Stomach (tissue), 9 donors: ENCODE results near the gene TRAPPC3L. TPM values are rescaled to one million over a fixed set of nuclear protein-coding genes. Genes with fewer than 3 reads are reported as not detected.

Experiments
- DNase-seq, 2 donors: peaks; one replicate each; pipeline versions ENCODE4 v3.0.0 to v3.0.0-alpha.2; 2013 to 2019
- H3K27ac ChIP-seq, 5 donors: fragments of 200-600 bp in 4 of 5; sonication (generic) in 4 of 5; one replicate each; pipeline ENCODE4 v1.5.1; 2013 to 2019; ENCODE audit warnings: mild to moderate bottlenecking in 1 of 5, moderate library complexity in 1 of 5
- H3K27me3 ChIP-seq, 3 donors: fragments of 200-600 bp; sonication (generic); one replicate each; pipeline ENCODE4 v1.5.1; 2017 to 2019; ENCODE audit warnings: mixed run types in 1 of 3
- H3K36me3 ChIP-seq, 4 donors: fragments of 200-600 bp; sonication (generic); 1 replicate in 3 of 4; 2 replicates in 1 of 4; pipeline ENCODE4 v1.5.1; 2016 to 2019
- H3K4me1 ChIP-seq, 4 donors: fragments of 200-600 bp; sonication (generic); one replicate each; pipeline ENCODE4 v1.5.1; 2016 to 2019
- H3K4me3 ChIP-seq, 4 donors: fragments of 200-600 bp; sonication (generic) in 3 of 4; one replicate each; pipeline ENCODE4 v1.5.1; 2016 to 2019; ENCODE audit warnings: mild to moderate bottlenecking in 1 of 4
- H3K9me3 ChIP-seq, 4 donors: fragments of 200-600 bp; sonication (generic); one replicate each; pipeline ENCODE4 v1.5.1; 2016 to 2019
- EP300 ChIP-seq: sonication (generic); formaldehyde crosslinking; IDR thresholded peaks from one replicate; pipeline ENCODE4 v1.6.1; 2017; ENCODE audit warnings: antibody characterized with exemption
- POLR2A ChIP-seq, 4 donors: fragments of 450-650 bp; IDR thresholded peaks; one replicate each; pipeline ENCODE4 v1.6.1; 2016; ENCODE audit warnings: antibody characterized with exemption in 4 of 4, control low read depth in 2 of 4, mild to moderate bottlenecking in 1 of 4, moderate library complexity in 1 of 4
- POLR2AphosphoS5 ChIP-seq, 3 donors: sonication (generic); formaldehyde crosslinking; IDR thresholded peaks; one replicate each; pipeline ENCODE4 v1.6.1; 2016; ENCODE audit warnings: antibody characterized with exemption in 3 of 3
- WGBS, 5 donors: extraction: QIAGEN DNeasy Blood & Tissue Kit in 3 of 5; methylation state at CpG; one replicate each; pipeline versions ENCODE4 v1.1.5 to v1.1.7; 2013 to 2018; 5-methylcytosine and 5-hydroxymethylcytosine counted together
- intact Hi-C: fragments of 100-400 bp; cut with DNase I; formaldehyde crosslinking; loops from one replicate; pipeline ENCODE4 v1.15.1; 2023; ENCODE audit warnings: low total_unique reads
- polyA plus RNA-seq, 3 donors: library from polyadenylated mRNA; stranded (reverse); fragments of 200-250 nt; gene quantifications; one replicate each; pipeline ENCODE4 v1.2.3, GENCODE V29; 2013
- total RNA-seq, 5 donors: library from RNA; depleted of rRNA; stranded (reverse); fragments of >200 nt; gene quantifications; one replicate each; pipeline versions ENCODE4 v1.1.0 to v1.2.3, GENCODE V29; 2014 to 2016
- TF ChIP-seq, protein P1 (sequence below), 7 experiments: fragments of 450-650 bp in 4 of 7; fragments of 200-600 bp in 3 of 7; sonication (generic) in 3 of 7; IDR thresholded peaks; one replicate each; pipeline ENCODE4 v1.5.1; 2016 to 2019; ENCODE audit warnings: antibody characterized with exemption in 7 of 7, control low read depth in 2 of 7, mild to moderate bottlenecking in 1 of 7
- donor health status: healthy with polysubstance abuse.
- donor health status: Bipolar disorder and iron deficiency.
- donor health status: healthy.

The TRAPPC3L gene
- total and polyA plus RNA-seq, 8 donors = not detected

DNA sequence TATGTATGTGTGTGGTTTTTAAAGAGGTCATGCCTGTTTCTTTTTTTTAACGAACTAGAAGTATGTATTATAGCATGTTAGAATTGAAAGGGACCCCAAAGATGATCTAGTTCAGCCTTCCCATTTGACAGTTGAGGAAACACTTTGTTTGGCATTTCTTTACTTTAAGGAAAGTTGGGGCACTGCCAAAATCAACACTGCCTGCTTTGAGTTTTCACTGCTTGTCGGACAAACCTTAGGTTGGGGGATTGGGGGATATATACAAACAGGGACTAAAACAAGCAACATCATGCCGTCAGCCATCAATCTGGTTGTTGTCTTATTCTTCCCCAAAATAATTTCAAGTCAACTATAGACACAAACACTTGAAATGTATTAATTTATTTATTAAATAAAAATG lies 98.4 kb downstream of the TRAPPC3L start:
- H3K27me3 ChIP-seq = no peaks in the 10 kb centered on the region
- no peaks in the 10 kb centered on the region for H3K9me3 ChIP-seq
- H3K4me3 ChIP-seq = no peak overlapping the region
- WGBS, 5 donors = 36 to 51% (median 39%) methylated on average over 3 of the region's 3 CpGs
- peak in 1 of 2 donors; percentile 40 for DNase-seq
- peak overlapping the region in 1 of 5 donors; percentile 1 for H3K27ac ChIP-seq
- intact Hi-C loops = no loop called here
- peaks cover 0 to 43% (median 16%) of the 10 kb centered on the region in 4 donors for H3K4me1 ChIP-seq
- TF ChIP-seq POLR2AphosphoS5 (IDR thresholded peaks at IDR 0.05) = no peak
- TF ChIP-seq, protein P1, sequence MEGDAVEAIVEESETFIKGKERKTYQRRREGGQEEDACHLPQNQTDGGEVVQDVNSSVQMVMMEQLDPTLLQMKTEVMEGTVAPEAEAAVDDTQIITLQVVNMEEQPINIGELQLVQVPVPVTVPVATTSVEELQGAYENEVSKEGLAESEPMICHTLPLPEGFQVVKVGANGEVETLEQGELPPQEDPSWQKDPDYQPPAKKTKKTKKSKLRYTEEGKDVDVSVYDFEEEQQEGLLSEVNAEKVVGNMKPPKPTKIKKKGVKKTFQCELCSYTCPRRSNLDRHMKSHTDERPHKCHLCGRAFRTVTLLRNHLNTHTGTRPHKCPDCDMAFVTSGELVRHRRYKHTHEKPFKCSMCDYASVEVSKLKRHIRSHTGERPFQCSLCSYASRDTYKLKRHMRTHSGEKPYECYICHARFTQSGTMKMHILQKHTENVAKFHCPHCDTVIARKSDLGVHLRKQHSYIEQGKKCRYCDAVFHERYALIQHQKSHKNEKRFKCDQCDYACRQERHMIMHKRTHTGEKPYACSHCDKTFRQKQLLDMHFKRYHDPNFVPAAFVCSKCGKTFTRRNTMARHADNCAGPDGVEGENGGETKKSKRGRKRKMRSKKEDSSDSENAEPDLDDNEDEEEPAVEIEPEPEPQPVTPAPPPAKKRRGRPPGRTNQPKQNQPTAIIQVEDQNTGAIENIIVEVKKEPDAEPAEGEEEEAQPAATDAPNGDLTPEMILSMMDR (IDR thresholded peaks at IDR 0.05) = no peak
- TF ChIP-seq EP300 = no peak
- no peak for TF ChIP-seq POLR2A (IDR thresholded peaks at IDR 0.05)
- no peaks in the 10 kb centered on the region for H3K36me3 ChIP-seq

DNA sequence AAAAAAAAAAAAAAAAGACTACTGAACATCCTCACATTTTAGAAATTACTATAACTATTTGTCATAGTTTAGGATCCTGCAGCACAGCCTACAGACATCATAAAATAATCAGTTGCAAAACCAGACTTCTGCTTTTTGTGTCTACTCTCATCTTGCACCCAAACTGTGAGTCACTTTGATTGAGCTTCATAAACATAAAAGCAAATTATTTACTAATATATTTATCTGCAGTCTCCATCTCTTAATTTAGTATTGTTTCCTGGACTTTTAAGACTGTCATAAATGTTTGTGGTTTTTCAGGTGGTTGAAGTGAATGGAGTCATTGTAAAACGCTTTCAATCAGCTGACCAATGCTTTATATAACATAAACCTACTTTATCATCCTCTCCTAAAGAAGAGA lies 99.1 kb downstream of the TRAPPC3L start:
- Histone ChIP-seq H3K9me3 (no peaks in the 10 kb centered on the region), H3K36me3 (no peaks in the 10 kb centered on the region), H3K4me3 (no peak overlapping the region), H3K4me1 (peaks cover 0 to 37% (median 13%) of the 10 kb centered on the region in 4 donors), H3K27me3 (no peaks in the 10 kb centered on the region), H3K27ac (no peak overlapping the region)
- intact Hi-C loops = no loop called here
- TF ChIP-seq POLR2A (IDR thresholded peaks at IDR 0.05) (no peak), EP300 (no peak), POLR2AphosphoS5 (IDR thresholded peaks at IDR 0.05) (no peak)
- TF ChIP-seq, protein P1 (IDR thresholded peaks at IDR 0.05) = no peak
- no peak for DNase-seq
- 58 to 76% (median 67%) methylated on average over 1 of the region's 1 CpG for WGBS, 5 donors

DNA sequence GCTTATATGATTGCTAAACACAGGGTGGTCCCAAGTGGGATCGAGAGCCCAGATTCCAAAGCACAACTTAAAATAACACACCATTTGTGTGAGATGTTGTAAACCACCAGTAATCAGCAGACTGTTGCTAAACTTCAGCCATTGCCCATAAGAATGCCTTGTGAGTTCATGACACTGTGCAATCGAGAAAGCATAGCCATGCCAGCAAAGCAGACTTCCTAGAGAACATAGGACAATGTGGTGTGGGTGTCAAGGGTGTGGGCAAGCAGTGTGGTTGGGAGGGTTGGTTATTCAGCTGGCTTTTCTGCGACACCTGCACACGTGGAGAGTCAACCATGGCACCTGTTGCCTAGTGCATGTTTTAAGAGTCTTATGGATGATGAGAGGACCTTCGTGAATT lies 100.4 kb downstream of the TRAPPC3L start:
- H3K9me3 ChIP-seq = no peaks in the 10 kb centered on the region
- no peaks in the 10 kb centered on the region for H3K36me3 ChIP-seq
- TF ChIP-seq, protein P1 (IDR thresholded peaks at IDR 0.05) = no peak
- TF ChIP-seq EP300 (no peak), POLR2AphosphoS5 (IDR thresholded peaks at IDR 0.05) (no peak), POLR2A (IDR thresholded peaks at IDR 0.05) (no peak)
- H3K4me1 ChIP-seq = peaks cover 0 to 24% (median 5%) of the 10 kb centered on the region in 4 donors
- no peaks in the 10 kb centered on the region for H3K27me3 ChIP-seq
- DNase-seq = no peak
- H3K27ac ChIP-seq = no peak overlapping the region
- intact Hi-C loops = no loop called here
- WGBS, 5 donors = 59 to 83% (median 79%) methylated on average over 5 of the region's 5 CpGs
- no peak overlapping the region for H3K4me3 ChIP-seq

Other genes starting within 250 kb of the TRAPPC3L start
- gene DSE, start 174.7 kb downstream of the TRAPPC3L start, total RNA-seq = 10 to 100 TPM in 4 of 5 donors, 1 to 10 TPM in 1; 3.8 to 39.8 (median 15.8) TPM
- 10 to 100 TPM in 1 of 3 donors, 1 to 10 TPM in 2; 3.9 to 10.7 (median 7.7) TPM for gene DSE, start 174.7 kb downstream of the TRAPPC3L start, polyA plus RNA-seq
- 1 to 10 TPM in 2 of 5 donors, not detected in 3; 8.1 to 8.7 TPM for gene CALHM6, start 84.3 kb downstream of the TRAPPC3L start, total RNA-seq
- gene CALHM6, start 84.3 kb downstream of the TRAPPC3L start, polyA plus RNA-seq = 1 to 10 TPM; 5.0 to 8.6 (median 8.3) TPM
- 1 to 10 TPM in 2 of 5 donors, under 1 TPM in 3; under 0.01 to 4.2 (median 0.29) TPM for gene CALHM5, start 34.0 kb downstream of the TRAPPC3L start, total RNA-seq
- gene CALHM5, start 34.0 kb downstream of the TRAPPC3L start, polyA plus RNA-seq = under 1 TPM; 0.10 to 0.44 (median 0.15) TPM
- not detected for gene CALHM4, start 8.1 kb upstream of the TRAPPC3L start, total RNA-seq
- not detected for gene CALHM4, start 8.1 kb upstream of the TRAPPC3L start, polyA plus RNA-seq
- 10 to 100 TPM in 4 of 5 donors, 1 to 10 TPM in 1; 8.7 to 98.1 (median 25.7) TPM for gene RWDD1, start 25.8 kb upstream of the TRAPPC3L start, total RNA-seq
- gene RWDD1, start 25.8 kb upstream of the TRAPPC3L start, polyA plus RNA-seq = 10 to 100 TPM; 64.4 to 92.4 (median 68.2) TPM
- gene RSPH4A, start 70.8 kb upstream of the TRAPPC3L start, total RNA-seq = 1 to 10 TPM in 2 of 5 donors, under 1 TPM in 1, not detected in 2; under 0.01 to 5.3 (median 1.7) TPM
- under 1 TPM; 0.18 to 0.31 (median 0.19) TPM for gene RSPH4A, start 70.8 kb upstream of the TRAPPC3L start, polyA plus RNA-seq
- gene ZUP1, start 123.1 kb upstream of the TRAPPC3L start, total RNA-seq = 10 to 100 TPM in 3 of 5 donors, 1 to 10 TPM in 2; 3.2 to 23.5 (median 13.4) TPM
- gene ZUP1, start 123.1 kb upstream of the TRAPPC3L start, polyA plus RNA-seq = 1 to 10 TPM; 3.5 to 8.1 (median 6.6) TPM
- 10 to 100 TPM in 3 of 5 donors, 1 to 10 TPM in 2; 3.3 to 37.9 (median 12.3) TPM for gene KPNA5, start 135.5 kb upstream of the TRAPPC3L start, total RNA-seq
- gene KPNA5, start 135.5 kb upstream of the TRAPPC3L start, polyA plus RNA-seq = 1 to 10 TPM; 1.5 to 1.7 (median 1.7) TPM
- gene FAM162B, start 220.0 kb upstream of the TRAPPC3L start, total RNA-seq = 1 to 10 TPM in 1 of 5 donors, not detected in 4; 7.7 TPM
- gene FAM162B, start 220.0 kb upstream of the TRAPPC3L start, polyA plus RNA-seq = 1 to 10 TPM; 1.4 to 4.0 (median 2.5) TPM